Hematopoietic multipotent progenitor cell treated with erythropoietin and hydrocortisone succinate and interleukin-3 and kit ligand, for 4 days (in vitro differentiated cells): ENCODE data around the gene SPZ1.
A peak's percentile ranks its signal among the peaks of the same experiment; 100 is the strongest.
"Not testable (repeated sequence)": the region's sequence is repeated elsewhere in the genome, so short reads cannot be mapped to it uniquely, and the experiment has no call there.

Experiments
- DNase-seq: peaks from one replicate; pipeline ENCODE4 v3.0.0-alpha.2; 2015

SPZ1 gene

DNA sequence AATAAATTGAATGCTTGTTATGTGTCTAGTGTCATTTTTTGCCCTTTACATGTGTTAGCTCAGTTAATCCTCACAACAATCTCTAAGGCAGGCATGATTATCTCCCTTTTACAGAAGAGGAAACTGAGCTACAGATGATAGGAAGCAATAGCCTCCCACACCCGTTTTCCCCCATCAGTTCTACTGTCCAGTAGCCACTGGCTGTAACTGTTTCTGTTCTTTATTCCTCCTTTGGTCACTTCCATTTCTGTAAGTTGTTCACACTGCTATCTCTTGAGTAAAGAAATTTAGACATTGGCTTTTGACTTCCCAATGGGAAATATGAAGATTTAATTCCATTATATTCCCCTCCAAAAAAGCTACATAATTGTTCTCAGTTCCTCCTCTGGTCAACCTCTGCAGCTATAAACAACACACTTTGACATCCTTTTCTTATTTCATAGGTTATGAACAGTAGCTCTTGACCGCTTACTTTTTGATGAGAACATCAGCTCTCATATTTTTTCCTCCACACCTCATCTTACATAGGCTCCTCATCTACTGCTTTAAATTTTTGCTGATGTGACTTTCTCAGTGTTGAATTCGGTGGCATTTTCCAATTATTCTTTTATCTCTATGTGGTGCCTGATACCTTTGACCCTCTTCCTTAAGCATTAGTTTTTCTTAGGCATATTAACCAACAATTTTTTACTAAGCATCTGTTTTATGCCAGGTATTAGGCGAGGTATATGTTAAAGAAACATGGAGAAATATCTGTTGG lies 21.4 kb downstream of the SPZ1 start:
- peak; percentile 4 for DNase-seq

- DNase-seq = no peak
These were observed 23.3 kb downstream of the SPZ1 start for GRCh38 chr5:80343067-80343466.

DNA sequence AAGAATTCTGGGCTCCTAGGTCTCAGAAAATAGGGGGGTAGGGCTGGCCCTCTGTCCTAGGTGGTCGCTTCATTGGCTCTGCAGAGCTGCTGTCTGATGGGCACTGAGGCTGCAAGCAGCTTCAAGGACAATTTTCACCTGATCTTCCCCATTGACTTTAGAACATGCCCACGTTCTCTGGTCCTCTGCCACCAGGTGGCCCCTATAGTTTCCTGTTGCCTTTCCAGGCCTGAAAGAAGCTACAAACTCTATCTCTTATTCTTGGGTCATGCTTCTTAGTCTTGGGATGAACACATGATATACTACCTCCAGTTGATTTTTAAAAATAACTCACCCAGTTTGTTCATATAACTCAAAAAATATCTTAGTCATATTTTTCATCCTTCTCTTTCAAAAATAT lies 26.3 kb downstream of the SPZ1 start:
- peak; percentile 66 for DNase-seq

GRCh38 chr5:80348171-80348570 lies 28.4 kb downstream of the SPZ1 start:
- no peak for DNase-seq

- not testable (repeated sequence) for DNase-seq
These were observed 31.2 kb downstream of the SPZ1 start for GRCh38 chr5:80351019-80351418.

DNA sequence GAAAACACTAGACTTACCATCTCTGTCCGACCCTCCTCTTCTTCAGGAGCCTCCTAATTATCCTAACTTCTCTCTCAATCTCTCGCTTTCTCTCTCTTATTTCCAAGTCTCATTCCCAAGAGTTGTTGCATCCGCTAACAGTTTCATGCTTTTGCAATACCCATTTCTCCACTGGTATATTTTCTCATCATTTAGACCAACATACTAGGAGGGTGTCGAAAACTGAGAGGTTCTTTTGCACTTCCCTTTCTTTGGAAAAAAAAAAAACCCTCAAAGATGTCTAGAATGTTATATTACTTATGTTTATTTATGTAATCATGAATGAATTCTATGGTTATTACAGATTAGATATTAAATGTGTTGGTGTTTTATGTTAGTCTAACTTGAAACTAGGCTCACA lies 35.9 kb downstream of the SPZ1 start:
- no peak for DNase-seq

DNA sequence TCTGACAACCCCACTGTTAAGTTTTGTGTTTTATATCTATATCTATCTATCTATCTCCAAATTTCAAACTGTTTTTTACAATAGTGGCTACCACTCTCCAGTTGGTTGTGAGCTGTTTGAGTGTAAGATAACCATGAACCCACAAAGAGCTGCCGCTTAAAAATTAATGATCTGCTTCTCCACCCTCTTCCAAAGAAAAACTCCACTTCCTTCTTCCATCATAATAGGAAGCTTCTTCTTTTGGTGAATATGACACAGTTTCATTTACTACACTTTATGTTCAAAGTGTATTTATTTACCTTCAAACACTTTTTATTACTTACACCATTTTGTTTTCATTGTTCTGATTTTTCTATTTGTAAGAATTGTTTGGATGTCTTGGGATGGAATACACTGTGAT lies 37.9 kb downstream of the SPZ1 start:
- no peak for DNase-seq

- DNase-seq = no peak
These were observed 41.2 kb downstream of the SPZ1 start for GRCh38 chr5:80360914-80361444.

DNA sequence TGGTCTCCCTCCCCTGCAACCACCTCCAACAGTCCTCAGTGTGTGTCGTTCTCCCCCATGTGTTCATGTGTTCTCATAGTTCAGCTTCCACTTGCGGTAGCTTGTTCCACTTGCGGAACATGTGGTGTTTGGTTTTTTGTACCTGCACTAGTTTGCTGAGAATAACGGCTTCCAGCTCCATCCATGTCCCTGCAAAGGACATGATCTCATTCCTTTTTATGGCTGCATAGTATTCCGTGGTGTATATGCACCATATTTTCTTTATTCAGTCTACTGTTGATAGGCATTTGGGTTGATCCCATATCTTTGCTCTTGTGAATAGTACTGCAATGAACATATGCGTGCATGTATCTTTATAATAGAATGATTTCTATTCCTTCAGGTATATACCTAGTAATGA lies 45.1 kb downstream of the SPZ1 start:
- DNase-seq = no peak

DNA sequence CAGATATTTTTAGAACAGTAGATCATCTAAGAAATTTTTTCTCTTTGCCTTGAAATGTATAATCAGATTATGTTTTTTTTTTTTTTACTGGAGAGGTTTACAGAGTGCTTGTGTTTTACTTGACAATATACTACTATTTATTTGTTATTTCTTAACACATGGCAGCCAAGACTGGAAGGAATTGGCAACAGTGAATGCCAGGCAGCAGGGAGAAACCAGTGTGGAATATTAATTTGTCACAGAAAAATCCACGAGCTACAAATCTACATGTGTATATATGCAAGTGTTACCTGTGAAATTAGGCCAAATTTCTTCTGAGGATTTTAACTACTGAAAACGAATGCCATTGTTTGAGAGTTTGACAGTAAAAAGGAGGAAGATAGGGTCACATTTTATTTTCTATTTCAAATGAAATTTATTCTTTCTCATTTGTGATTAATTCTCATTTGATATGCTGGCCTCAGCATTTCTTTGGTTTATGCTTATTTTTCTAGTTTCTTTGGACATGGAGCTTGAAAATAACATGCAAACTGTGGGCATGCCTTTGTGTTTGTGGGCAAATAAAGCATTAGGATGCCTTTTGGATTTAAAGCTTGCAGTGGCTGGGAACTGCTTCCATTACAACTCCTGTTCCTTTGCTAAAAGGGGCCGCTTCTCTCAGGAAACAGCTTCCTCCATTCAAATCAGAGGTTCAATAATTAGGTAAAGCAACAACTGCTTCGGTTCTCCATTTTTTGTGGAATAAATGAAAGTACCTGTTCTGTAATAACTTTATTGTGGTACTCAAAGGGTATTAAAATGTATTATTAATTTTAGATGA lies 49.1 kb downstream of the SPZ1 start:
- no peak for DNase-seq

GRCh38 chr5:80369521-80369920 lies 49.7 kb downstream of the SPZ1 start:
- DNase-seq = no peak

DNA sequence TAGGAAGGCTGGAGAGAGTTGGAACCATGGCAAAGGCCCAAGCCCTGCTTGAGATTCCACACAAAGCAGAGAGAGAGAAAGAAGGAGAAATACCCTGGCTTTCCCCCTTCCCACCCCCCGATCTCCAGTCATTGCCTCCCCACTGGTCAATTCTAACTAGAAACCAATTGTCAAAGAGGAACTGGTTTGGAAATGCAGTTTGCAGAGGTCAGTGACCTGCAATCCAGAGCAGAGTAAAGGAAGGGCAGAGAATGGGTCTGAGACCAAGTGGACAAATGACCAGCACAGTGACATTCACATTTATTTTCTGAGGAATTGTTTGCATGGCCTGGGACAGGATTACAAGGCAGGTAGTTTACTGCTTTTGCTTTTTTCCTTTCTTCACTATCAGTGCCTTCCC lies 50.6 kb downstream of the SPZ1 start:
- DNase-seq = no peak
